Spleen (tissue), 7 donors: ENCODE results near the gene SRRM2.

Source experiments
- CTCF ChIP-seq, 11 experiments: fragments of 200-600 bp in 7 of 11; fragments of 450-650 bp in 4 of 11; sonication (generic) in 4 of 11; IDR thresholded peaks in 8 of 11; conservative IDR thresholded peaks in 3 of 11; 1 replicate in 7 of 11; 2 replicates in 4 of 11; pipeline versions ENCODE4 v1.4.0 to v1.8.0; 2016 to 2021; ENCODE audit warnings: antibody characterized with exemption in 11 of 11, inconsistent platforms in 4 of 11, mild to moderate bottlenecking in 1 of 11
- POLR2A ChIP-seq, 3 donors: fragments of 450-650 bp; IDR thresholded peaks; one replicate each; pipeline ENCODE4 v1.5.1; 2017; ENCODE audit warnings: antibody characterized with exemption in 3 of 3, mild to moderate bottlenecking in 1 of 3
- POLR2AphosphoS5 ChIP-seq, 3 donors: sonication (generic); formaldehyde crosslinking; IDR thresholded peaks; one replicate each; pipeline ENCODE4 v1.5.1; 2017; ENCODE audit warnings: antibody characterized with exemption in 3 of 3
- donor health status: DM: no; HTN: no; CAD: no; lungs with moderate emphysema.
- donor health status: DM: no; HTN: no; CAD: no.
- donor health status: DM: no; HTN: no; CAD: no.

DNA sequence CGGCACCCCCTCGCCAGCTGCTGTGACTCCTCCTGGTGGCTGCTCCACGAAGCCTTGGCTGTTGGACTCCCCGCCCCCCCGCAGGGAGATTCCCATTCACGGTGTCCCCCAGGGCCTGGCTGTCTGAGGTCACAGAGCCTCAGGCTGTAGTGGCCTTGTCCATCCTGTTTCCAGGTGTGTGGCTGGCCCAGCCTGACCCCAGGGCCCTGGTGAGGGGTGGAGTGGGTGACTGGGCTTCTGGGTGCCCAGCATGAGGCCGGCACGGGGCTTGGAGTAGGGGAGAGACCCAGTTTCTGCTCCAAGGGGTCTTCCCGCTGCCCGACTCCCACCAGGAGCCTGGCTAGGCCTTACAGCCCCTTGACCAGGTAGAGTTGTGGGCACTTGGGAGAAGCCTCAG lies 42.9 kb upstream of the SRRM2 start:
- TF ChIP-seq POLR2A (IDR thresholded peaks at IDR 0.05) (no peak), CTCF (IDR thresholded peaks at IDR 0.05 in 8 of 11, conservative IDR thresholded peaks at IDR 0.05 in 3 of 11) (no peak), POLR2AphosphoS5 (IDR thresholded peaks at IDR 0.05) (peak in 1 of 3 donors; percentile 8)
